Measurements from ENCODE around the gene IL17D.
"Not testable (repeated sequence)": the region's sequence is repeated elsewhere in the genome, so short reads cannot be mapped to it uniquely, and the experiment has no call there.

Gene IL17D

GRCh38 chr13:20702915-20703779, at the start of gene IL17D:
IL17D (plus strand) TSS chr13:20703699; CDS start chr13:20704002, 303 bp downstream.
- H3K27ac ChIP-seq (ENCODE audit: low read depth, low read length): no peak within 1 kb of the TSS
- H3K4me3 ChIP-seq (ENCODE audit: low read length): peak within 1 kb of the TSS; percentile 86
- H3K4me1 ChIP-seq (ENCODE audit: control insufficient read depth, insufficient read depth, low read length): peaks cover 2% of the 10 kb centered on the region
- H3K9ac ChIP-seq (ENCODE audit: low read length): no peak within 1 kb of the TSS
- no peaks in the 10 kb centered on the region for H3K27me3 ChIP-seq (ENCODE audit: control insufficient read depth, insufficient read depth, low read length)
- no peaks in the 10 kb centered on the region for H3K36me3 ChIP-seq (ENCODE audit: control insufficient read depth, insufficient read depth, low read length)

- H3K27me3 ChIP-seq (ENCODE audit: control insufficient read depth, insufficient read depth, low read length): no peaks in the 10 kb centered on the region
- H3K4me1 ChIP-seq (ENCODE audit: control insufficient read depth, insufficient read depth, low read length): no peaks in the 10 kb centered on the region
- no peak overlapping the region for H3K27ac ChIP-seq (ENCODE audit: low read depth, low read length)
- peaks cover 3% of the 10 kb centered on the region for H3K36me3 ChIP-seq (ENCODE audit: control insufficient read depth, insufficient read depth, low read length)
- no peak overlapping the region for H3K4me3 ChIP-seq (ENCODE audit: low read length)
- H3K9ac ChIP-seq (ENCODE audit: low read length): no peak overlapping the region
Measured at GRCh38 chr13:20654156-20654555, 49.3 kb upstream of the IL17D start.

GRCh38 chr13:20658451-20659040, 45.0 kb upstream of the IL17D start:
- no peak overlapping the region for H3K9ac ChIP-seq (ENCODE audit: low read length)
- H3K4me1 ChIP-seq (ENCODE audit: control insufficient read depth, insufficient read depth, low read length): no peaks in the 10 kb centered on the region
- peaks cover 3% of the 10 kb centered on the region for H3K36me3 ChIP-seq (ENCODE audit: control insufficient read depth, insufficient read depth, low read length)
- H3K27me3 ChIP-seq (ENCODE audit: control insufficient read depth, insufficient read depth, low read length): no peaks in the 10 kb centered on the region
- H3K4me3 ChIP-seq (ENCODE audit: low read length): no peak overlapping the region
- H3K27ac ChIP-seq (ENCODE audit: low read depth, low read length): no peak overlapping the region

- Histone ChIP-seq H3K9ac (ENCODE audit: low read length) (no peak overlapping the region), H3K4me3 (ENCODE audit: low read length) (no peak overlapping the region), H3K4me1 (ENCODE audit: control insufficient read depth, insufficient read depth, low read length) (no peaks in the 10 kb centered on the region), H3K36me3 (ENCODE audit: control insufficient read depth, insufficient read depth, low read length) (no peaks in the 10 kb centered on the region), H3K27ac (ENCODE audit: low read depth, low read length) (no peak overlapping the region), H3K27me3 (ENCODE audit: control insufficient read depth, insufficient read depth, low read length) (no peaks in the 10 kb centered on the region)
Measured at GRCh38 chr13:20664351-20664750, 39.1 kb upstream of the IL17D start.

- H3K27me3 ChIP-seq (ENCODE audit: control insufficient read depth, insufficient read depth, low read length): no peaks in the 10 kb centered on the region
- no peak overlapping the region for H3K4me3 ChIP-seq (ENCODE audit: low read length)
- H3K9ac ChIP-seq (ENCODE audit: low read length): no peak overlapping the region
- H3K36me3 ChIP-seq (ENCODE audit: control insufficient read depth, insufficient read depth, low read length): no peaks in the 10 kb centered on the region
- no peak overlapping the region for H3K27ac ChIP-seq (ENCODE audit: low read depth, low read length)
- H3K4me1 ChIP-seq (ENCODE audit: control insufficient read depth, insufficient read depth, low read length): no peaks in the 10 kb centered on the region
Measured at GRCh38 chr13:20666948-20667347, 36.6 kb upstream of the IL17D start.

GRCh38 chr13:20667857-20668437, 35.6 kb upstream of the IL17D start:
- no peak overlapping the region for H3K27ac ChIP-seq (ENCODE audit: low read depth, low read length)
- no peaks in the 10 kb centered on the region for H3K27me3 ChIP-seq (ENCODE audit: control insufficient read depth, insufficient read depth, low read length)
- H3K36me3 ChIP-seq (ENCODE audit: control insufficient read depth, insufficient read depth, low read length): no peaks in the 10 kb centered on the region
- H3K4me1 ChIP-seq (ENCODE audit: control insufficient read depth, insufficient read depth, low read length): no peaks in the 10 kb centered on the region
- no peak overlapping the region for H3K9ac ChIP-seq (ENCODE audit: low read length)
- H3K4me3 ChIP-seq (ENCODE audit: low read length): no peak overlapping the region

GRCh38 chr13:20669162-20669561, 34.3 kb upstream of the IL17D start:
- H3K27me3 ChIP-seq (ENCODE audit: control insufficient read depth, insufficient read depth, low read length): no peaks in the 10 kb centered on the region
- no peak overlapping the region for H3K27ac ChIP-seq (ENCODE audit: low read depth, low read length)
- H3K4me1 ChIP-seq (ENCODE audit: control insufficient read depth, insufficient read depth, low read length): no peaks in the 10 kb centered on the region
- no peak overlapping the region for H3K9ac ChIP-seq (ENCODE audit: low read length)
- no peaks in the 10 kb centered on the region for H3K36me3 ChIP-seq (ENCODE audit: control insufficient read depth, insufficient read depth, low read length)
- H3K4me3 ChIP-seq (ENCODE audit: low read length): no peak overlapping the region

GRCh38 chr13:20671789-20672188, 31.7 kb upstream of the IL17D start:
- Histone ChIP-seq H3K27me3 (ENCODE audit: control insufficient read depth, insufficient read depth, low read length) (no peaks in the 10 kb centered on the region), H3K4me1 (ENCODE audit: control insufficient read depth, insufficient read depth, low read length) (no peaks in the 10 kb centered on the region), H3K36me3 (ENCODE audit: control insufficient read depth, insufficient read depth, low read length) (no peaks in the 10 kb centered on the region), H3K4me3 (ENCODE audit: low read length) (no peak overlapping the region), H3K27ac (ENCODE audit: low read depth, low read length) (no peak overlapping the region), H3K9ac (ENCODE audit: low read length) (no peak overlapping the region)

- Histone ChIP-seq H3K27me3 (ENCODE audit: control insufficient read depth, insufficient read depth, low read length) (no peaks in the 10 kb centered on the region), H3K9ac (ENCODE audit: low read length) (no peak overlapping the region), H3K27ac (ENCODE audit: low read depth, low read length) (no peak overlapping the region), H3K36me3 (ENCODE audit: control insufficient read depth, insufficient read depth, low read length) (no peaks in the 10 kb centered on the region), H3K4me1 (ENCODE audit: control insufficient read depth, insufficient read depth, low read length) (no peaks in the 10 kb centered on the region), H3K4me3 (ENCODE audit: low read length) (no peak overlapping the region)
Measured at GRCh38 chr13:20672772-20673171, 30.7 kb upstream of the IL17D start.

GRCh38 chr13:20673715-20674114, 29.8 kb upstream of the IL17D start:
- no peak overlapping the region for H3K4me3 ChIP-seq (ENCODE audit: low read length)
- no peaks in the 10 kb centered on the region for H3K4me1 ChIP-seq (ENCODE audit: control insufficient read depth, insufficient read depth, low read length)
- no peak overlapping the region for H3K27ac ChIP-seq (ENCODE audit: low read depth, low read length)
- H3K27me3 ChIP-seq (ENCODE audit: control insufficient read depth, insufficient read depth, low read length): no peaks in the 10 kb centered on the region
- no peaks in the 10 kb centered on the region for H3K36me3 ChIP-seq (ENCODE audit: control insufficient read depth, insufficient read depth, low read length)
- no peak overlapping the region for H3K9ac ChIP-seq (ENCODE audit: low read length)

- H3K36me3 ChIP-seq (ENCODE audit: control insufficient read depth, insufficient read depth, low read length): no peaks in the 10 kb centered on the region
- no peak overlapping the region for H3K27ac ChIP-seq (ENCODE audit: low read depth, low read length)
- H3K4me1 ChIP-seq (ENCODE audit: control insufficient read depth, insufficient read depth, low read length): no peaks in the 10 kb centered on the region
- no peak overlapping the region for H3K9ac ChIP-seq (ENCODE audit: low read length)
- no peaks in the 10 kb centered on the region for H3K27me3 ChIP-seq (ENCODE audit: control insufficient read depth, insufficient read depth, low read length)
- H3K4me3 ChIP-seq (ENCODE audit: low read length): no peak overlapping the region
Measured at GRCh38 chr13:20676213-20676612, 27.3 kb upstream of the IL17D start.

GRCh38 chr13:20678606-20679005, 24.9 kb upstream of the IL17D start:
- not testable (repeated sequence) for H3K27ac ChIP-seq (ENCODE audit: low read depth, low read length); H3K4me1 ChIP-seq (ENCODE audit: control insufficient read depth, insufficient read depth, low read length); H3K36me3 ChIP-seq (ENCODE audit: control insufficient read depth, insufficient read depth, low read length); H3K27me3 ChIP-seq (ENCODE audit: control insufficient read depth, insufficient read depth, low read length); H3K4me3 ChIP-seq (ENCODE audit: low read length); H3K9ac ChIP-seq (ENCODE audit: low read length)

All from rectal smooth muscle tissue (tissue), 1 donor.